HG03045 (cell line): ENCODE results near the gene SLC35G2.
"Not testable (repeated sequence)": the region's sequence is repeated elsewhere in the genome, so short reads cannot be mapped to it uniquely, and the experiment has no call there.

Experiments
- ATAC-seq: cut with Tn5 transposase; IDR thresholded peaks from one replicate; pipeline ENCODE4 v1.9.1; 2021; ENCODE audit warnings: mild to moderate bottlenecking, moderate library complexity; ENCODE audit not compliant: unreplicated experiment

Gene SLC35G2

DNA sequence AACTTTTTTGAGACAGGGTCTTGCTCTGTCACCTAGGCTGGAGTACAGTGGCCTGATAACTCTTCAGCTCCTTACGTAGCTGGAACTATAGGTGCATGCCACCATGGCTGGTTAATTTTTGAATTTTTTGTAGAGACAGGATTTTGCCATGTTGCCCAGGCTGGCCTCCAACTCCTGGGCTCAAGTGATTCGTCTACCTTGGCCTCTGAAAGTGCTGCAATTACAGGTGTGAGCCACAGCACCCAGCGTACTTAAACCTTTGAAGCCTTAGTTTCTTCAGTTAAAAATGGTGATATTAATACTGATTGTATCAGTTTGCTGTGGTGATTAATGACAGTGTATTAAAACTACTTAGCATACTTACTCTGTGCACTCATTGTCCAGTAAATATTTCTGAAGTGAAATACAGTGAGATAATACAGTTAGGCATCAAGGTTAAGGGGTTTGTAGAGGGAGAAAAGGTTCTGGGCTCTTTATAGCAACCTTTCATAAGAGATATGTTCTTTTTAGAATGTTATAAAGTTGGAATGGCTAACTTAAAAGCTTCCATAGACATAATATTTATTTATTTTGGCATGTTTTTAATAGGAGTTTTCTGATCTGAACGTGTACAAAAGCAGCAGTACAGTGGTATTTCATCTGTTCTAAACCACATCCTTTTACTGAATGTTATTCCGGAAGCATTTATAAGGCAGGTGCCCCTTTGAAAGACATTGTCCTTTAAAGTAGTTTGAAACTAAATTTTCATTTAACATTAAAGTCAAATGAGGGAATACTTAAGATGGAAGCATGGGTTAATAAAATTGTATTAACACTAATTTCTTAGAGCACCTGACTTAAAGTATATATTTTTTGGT is 66.7 kb downstream of the SLC35G2 start:
- ATAC-seq, result no peak

DNA sequence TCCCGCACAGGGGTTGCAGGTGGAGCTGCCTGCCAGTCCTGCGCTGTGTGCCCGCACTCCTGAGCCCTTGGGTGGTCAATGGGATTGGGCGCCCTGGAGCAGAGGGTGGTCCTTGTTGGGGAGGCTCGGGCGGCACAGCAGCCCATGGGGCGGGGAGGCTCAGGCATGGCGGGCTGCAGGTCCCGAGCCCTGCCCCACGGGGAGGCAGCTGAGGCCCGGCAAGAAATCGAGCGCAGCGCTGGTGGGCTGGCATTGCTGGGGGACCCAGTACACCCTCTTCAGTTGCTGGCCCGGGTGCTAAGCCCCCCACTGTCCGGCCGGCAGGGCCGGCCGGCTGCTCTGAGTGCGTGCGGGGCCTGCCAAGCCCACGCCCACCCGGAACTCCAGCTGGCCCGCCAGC is 71.0 kb downstream of the SLC35G2 start:
- no peak for ATAC-seq

DNA sequence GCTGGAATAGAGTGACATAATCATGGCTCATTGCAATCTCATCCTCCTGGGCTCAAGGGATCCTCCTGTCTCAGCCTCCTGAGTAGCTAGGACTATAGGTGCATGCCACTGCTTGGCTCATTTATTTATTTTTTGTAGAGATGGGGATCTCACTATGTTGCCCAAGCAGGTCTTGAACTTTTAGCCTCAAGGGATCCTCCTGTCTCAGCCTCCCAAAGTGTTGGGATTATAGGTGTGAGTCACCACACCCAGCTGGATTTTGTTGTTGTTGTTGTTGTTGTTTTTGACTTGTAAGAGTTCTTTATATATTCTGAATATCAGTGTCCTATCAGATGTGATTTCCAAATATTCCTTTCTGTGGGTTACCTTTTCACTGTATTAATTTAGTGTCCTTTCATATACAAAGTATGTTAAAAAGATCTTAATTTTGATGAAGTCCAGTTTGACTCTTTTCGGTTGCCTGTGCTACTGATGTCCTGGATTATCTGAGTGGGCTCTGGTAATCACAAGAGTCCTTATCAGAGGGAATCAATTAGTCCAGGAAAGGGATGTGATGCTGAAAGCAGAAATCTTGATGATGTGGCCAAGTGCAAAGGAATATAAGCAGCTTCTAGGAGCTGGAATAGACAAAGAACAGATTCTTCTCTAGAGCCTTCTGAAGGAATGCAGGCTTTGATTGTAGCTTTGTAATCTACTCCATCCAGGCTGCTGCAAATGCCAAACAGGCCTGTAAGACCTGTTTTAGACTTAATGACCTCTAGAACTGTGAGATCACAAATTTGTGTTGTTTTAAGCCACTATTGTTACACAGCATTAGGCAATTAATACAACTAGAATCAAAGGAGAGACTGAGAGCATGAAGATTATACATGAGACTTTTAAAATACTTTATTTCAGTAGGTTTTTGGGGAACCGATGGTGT is 73.3 kb downstream of the SLC35G2 start:
- ATAC-seq, result no peak

DNA sequence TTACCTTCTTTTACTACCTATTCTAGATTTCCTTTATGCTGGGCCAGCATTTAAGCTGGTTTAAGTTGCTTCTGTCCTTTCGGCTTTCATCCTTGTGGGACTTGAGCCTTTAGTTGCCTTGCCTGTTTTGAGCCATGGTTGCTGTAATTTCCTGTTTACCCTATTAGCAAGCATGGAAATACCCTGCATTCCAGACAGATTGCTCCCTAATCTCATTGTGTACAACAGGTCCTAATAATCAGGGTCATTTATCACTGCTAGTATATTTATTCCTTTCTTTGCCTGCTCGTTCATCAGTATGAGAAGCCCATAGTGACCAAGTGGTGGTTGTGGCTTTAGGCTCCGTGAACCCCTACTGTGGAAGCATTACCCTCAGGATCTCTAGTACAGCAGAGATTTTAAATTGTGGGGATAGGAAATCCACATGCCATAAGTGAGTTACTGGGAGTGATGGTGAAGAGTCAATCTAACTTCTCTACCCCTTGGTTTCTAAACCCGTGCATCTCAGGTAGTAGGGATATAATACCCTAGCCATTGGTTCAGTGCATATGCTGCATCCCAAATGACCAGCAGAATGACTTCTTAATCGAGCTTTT is 75.0 kb downstream of the SLC35G2 start:
- no peak for ATAC-seq

DNA sequence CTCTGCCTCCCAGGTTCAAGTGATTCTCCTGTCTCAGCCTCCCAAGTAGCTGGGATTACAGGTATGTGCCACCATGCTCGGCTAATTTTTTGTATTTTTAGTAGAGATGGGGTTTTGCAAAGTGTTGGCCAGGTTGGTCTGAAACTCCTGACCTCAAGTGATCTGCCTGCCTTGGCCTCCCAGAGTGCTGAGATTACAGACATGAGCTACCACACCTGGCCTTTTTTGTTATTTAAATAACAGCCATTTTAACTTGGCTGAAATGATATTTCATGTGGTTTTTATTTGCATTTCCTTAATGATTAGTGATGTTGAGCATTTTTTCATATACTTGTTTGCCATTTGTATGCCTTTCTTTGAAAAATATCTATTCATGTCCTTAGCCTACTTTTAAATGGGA is 78.2 kb downstream of the SLC35G2 start:
- not testable (repeated sequence) for ATAC-seq

DNA sequence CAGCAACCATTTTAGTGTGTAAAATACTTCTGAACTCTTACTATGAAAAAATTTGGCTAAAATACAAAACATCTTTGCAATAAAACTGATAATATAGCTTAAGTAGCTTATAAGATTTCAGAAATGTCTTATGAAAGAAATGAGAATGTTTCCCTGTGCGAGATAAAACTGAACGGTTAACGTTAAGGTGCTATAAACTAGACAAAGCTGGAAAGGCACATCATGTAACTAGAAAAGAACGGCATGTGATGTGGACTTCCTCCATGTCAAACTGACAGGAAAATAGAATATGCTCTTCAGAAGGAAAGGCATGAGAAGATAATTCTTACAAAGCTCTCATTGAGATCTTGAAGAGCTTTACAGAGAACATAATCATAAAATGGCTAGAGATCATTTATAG is 79.6 kb downstream of the SLC35G2 start:
- no peak for ATAC-seq

DNA sequence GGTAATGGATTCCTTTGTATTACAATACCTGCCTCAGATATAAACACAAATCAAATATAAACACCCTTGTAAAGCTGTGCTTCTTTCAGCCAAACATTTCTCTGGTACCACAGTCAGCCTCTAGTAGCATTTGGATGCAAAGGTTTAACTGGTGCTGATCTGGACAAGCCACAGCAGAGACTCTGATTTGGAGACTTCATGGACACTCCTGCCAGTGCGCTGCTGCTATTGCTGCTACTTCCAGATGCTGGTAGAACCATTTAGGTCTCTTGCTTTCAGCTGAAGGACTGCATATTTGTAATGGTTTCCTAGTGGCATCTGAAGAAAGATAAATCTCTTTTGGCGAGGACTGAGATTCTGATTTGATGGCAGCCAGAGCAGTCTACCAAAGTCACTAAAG is 80.0 kb downstream of the SLC35G2 start:
- ATAC-seq, result no peak

DNA sequence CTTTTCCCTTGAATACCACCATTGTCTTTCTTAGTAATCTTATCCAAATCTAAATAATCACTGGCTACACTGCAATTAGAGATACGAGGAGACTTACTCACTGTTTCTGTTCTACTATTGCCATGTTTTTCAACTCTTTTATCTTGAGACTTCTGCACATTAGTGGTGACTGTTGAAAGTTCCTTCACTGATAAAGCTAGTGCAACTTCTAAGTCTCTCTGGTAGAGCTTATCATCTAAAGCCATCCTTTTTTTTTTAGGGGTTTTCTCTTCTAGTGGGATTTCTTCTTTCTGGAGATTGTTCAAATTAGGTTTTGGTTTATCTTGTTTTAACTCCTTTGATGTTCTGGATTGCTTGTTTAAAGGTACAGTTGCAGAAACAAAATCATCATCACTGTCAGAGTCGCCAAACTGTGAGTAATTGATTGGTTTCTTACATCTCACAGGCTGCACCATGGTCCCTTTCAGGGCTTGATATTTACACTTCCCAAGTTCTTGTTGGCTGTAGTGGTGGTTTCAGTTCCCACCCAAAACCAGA is 80.8 kb downstream of the SLC35G2 start:
- ATAC-seq, result no peak

DNA sequence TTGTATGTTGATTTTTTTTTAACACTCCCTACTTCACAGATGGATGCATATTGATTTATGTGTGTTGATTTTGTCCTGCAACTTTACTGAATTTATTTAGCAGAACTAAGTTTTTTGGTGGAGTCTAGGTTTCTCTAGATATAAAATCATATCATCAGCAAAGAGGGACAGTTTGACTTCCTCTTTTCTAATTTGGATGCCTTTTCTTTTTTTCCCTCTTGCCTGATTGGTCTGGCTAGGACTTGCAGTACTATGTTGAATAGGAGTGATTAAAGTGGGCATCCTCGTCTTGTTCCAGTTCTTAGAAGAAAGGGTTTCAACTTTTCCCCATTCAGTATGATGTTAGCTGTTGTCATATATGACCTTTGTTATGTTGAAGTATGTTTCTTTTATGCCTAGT is 81.8 kb downstream of the SLC35G2 start:
- not testable (repeated sequence) for ATAC-seq

DNA sequence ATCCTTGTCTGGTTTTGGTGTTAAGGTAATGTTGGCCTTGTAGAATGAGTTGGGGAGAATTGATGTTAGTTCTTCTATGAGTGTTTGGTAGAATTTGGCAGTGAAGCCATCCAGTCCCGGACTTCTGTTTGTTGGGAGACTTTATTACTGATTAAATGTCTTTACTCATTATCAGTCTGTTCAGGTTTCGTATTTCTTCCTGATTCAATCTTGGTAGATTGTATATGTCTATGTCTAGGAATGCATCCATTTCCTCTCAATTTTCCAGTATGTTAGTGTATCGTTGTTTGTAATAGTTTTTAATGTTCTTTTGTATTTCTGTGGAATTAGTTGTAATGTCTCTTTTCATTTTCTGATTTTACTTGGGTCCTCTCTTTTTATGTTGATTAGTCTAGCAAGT is 82.5 kb downstream of the SLC35G2 start:
- ATAC-seq, result no peak

DNA sequence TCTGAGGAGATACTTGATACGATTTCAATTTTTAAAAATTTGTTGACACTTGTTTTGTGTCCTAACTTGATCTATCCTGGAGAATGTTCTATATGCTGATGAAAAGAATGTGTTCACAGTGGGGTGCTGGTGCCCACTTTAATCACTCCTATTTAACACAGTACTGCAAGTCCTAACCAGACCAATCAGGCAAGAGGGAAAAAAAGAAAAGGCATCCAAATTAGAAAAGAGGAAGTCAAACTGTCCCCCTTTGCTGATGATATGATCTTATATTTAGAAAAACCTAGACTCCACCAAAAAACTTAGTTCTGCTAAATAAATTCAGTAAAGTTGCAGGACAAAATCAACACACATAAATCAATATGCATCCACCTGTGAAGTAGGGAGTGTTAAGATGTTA is 83.6 kb downstream of the SLC35G2 start:
- not testable (repeated sequence) for ATAC-seq

DNA sequence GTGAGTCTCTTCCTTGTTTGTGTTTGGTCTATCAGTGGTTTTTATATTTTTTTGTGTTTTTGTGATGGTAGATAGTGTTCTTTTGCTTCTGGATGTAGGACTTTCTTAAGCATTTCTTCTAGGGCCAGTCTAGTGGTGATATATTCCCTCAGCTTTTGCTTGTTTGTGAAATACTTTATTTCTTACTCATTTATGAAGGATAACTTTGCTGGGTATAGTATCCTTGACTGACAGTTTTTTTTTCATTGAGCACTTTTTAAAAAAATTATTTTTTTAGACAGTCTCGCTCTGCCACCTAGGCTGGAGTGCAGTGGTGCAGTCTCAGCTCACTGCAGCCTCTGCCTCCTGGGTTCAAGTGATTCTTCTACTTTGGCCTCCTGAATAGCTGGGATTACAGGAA is 85.0 kb downstream of the SLC35G2 start:
- no peak for ATAC-seq

DNA sequence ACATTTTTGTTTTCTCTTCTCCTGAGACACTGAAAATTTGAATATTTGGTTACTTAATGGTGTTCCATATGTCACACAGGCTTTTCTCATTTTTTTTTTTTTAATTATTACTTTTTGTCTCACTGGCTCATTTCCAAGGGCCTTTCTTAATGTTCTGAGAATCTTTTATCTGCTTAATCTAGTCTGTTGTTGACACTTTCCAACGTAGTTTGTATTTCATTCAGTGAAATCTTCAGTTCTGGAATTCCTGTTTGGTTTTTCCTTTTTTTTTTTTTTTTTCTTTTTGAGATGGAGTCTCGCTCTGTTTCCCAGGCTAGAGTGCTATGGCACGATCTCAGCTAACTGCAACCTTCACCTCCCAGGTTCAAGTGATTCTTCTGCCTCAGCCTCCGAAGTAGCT is 85.8 kb downstream of the SLC35G2 start:
- ATAC-seq, result no peak
